SK-N-SH (cell line): Measurements from ENCODE around the gene PSTK. TPM values are rescaled to one million over a fixed set of nuclear protein-coding genes. Genes with fewer than 3 reads are reported as not detected.

Experiments
- CTCF ChIA-PET: fragments of 300-600, 350-600 bp; formaldehyde crosslinking; extraction: SDS; loops from one replicate; lab custom pipeline; 2021; lab: Yijun Ruan, JAX
- POLR2A ChIA-PET: fragments of 350-600 bp; sonication (Branson Sonifier 250); formaldehyde crosslinking; extraction: SDS; loops from one replicate; lab custom pipeline; 2020; ENCODE audit warnings: antibody characterized with exemption, inconsistent platforms; lab: Yijun Ruan, JAX
- DNase-seq: peaks from one replicate; pipeline ENCODE4 v3.0.0; 2012
- H2AFZ ChIP-seq: fragments of 200-600 bp; sonication (generic); 2 replicates; pipeline ENCODE4 v1.8.1; 2016; ENCODE audit warnings: antibody characterized with exemption, mild to moderate bottlenecking, low read depth
- H3F3A ChIP-seq: fragments of 200-600 bp; sonication (generic); replicated peaks from 2 replicates; pipeline ENCODE3; 2016; ENCODE audit warnings: antibody characterized with exemption, mild to moderate bottlenecking; ENCODE audit not compliant: insufficient read depth
- H3K27ac ChIP-seq, 2 experiments: fragments of 200-500 bp in 1 of 2; fragments of 200-600 bp in 1 of 2; sonication (Bioruptor generic) in 1 of 2; sonication (generic), shearing (Covaris generic) in 1 of 2; 2 replicates each; pipeline versions ENCODE4 v1.5.1 to v1.6.1; 2014 to 2016; ENCODE audit warnings: low read depth in 2 of 2, inconsistent platforms in 1 of 2, low read length in 1 of 2, mild to moderate bottlenecking in 1 of 2, mixed read lengths in 1 of 2
- H3K27me3 ChIP-seq: fragments of 200-600 bp; sonication (generic), shearing (Covaris generic); 2 replicates; pipeline ENCODE4 v1.6.1; 2016; ENCODE audit warnings: mixed run types; ENCODE audit not compliant: insufficient read depth
- H3K36me3 ChIP-seq, 2 experiments: fragments of 200-500 bp in 1 of 2; fragments of 200-600 bp in 1 of 2; sonication (Bioruptor generic) in 1 of 2; sonication (generic) in 1 of 2; replicated peaks in 1 of 2; 2 replicates each; pipeline versions ENCODE3 to v1.5.1; 2014 to 2016; ENCODE audit warnings: low read length in 1 of 2, mild to moderate bottlenecking in 1 of 2; ENCODE audit not compliant: insufficient read depth in 2 of 2, control insufficient read depth in 1 of 2
- H3K4me1 ChIP-seq, 2 experiments: fragments of 200-500 bp in 1 of 2; fragments of 200-600 bp in 1 of 2; sonication (Bioruptor generic) in 1 of 2; sonication (generic), shearing (Covaris generic) in 1 of 2; 2 replicates each; pipeline versions ENCODE4 v1.5.1 to v1.6.1; 2014 to 2016; ENCODE audit warnings: low read depth in 1 of 2, low read length in 1 of 2, mixed run types in 1 of 2; ENCODE audit not compliant: insufficient read depth in 2 of 2, control insufficient read depth in 1 of 2
- H3K4me2 ChIP-seq: fragments of 200-600 bp; sonication (generic), shearing (Covaris generic); 2 replicates; pipeline ENCODE4 v1.6.1; 2017; ENCODE audit warnings: mixed run types
- H3K4me3 ChIP-seq, 2 experiments: fragments of 200-500 bp in 1 of 2; fragments of 200-600 bp in 1 of 2; sonication (Bioruptor generic) in 1 of 2; sonication (generic), shearing (Covaris generic) in 1 of 2; 2 replicates each; pipeline versions ENCODE4 v1.5.1 to v1.8.1; 2014 to 2016; ENCODE audit warnings: low read depth in 2 of 2, inconsistent platforms in 1 of 2, low read length in 1 of 2, mild to moderate bottlenecking in 1 of 2, mixed read lengths in 1 of 2, moderate library complexity in 1 of 2
- H3K79me2 ChIP-seq: fragments of 200-600 bp; sonication (generic); 2 replicates; pipeline ENCODE4 v1.8.1; 2017; ENCODE audit warnings: mild to moderate bottlenecking; ENCODE audit not compliant: insufficient read depth
- H3K9ac ChIP-seq: fragments of 200-600 bp; sonication (generic); 2 replicates; pipeline ENCODE4 v1.6.1; 2017; ENCODE audit warnings: mixed run types
- H3K9me2 ChIP-seq: fragments of 200-600 bp; sonication (generic); 2 replicates; pipeline ENCODE4 v1.6.1; 2017; ENCODE audit warnings: mixed run types
- H3K9me3 ChIP-seq: fragments of 200-600 bp; sonication (generic); 2 replicates; pipeline ENCODE4 v1.6.1; 2017; ENCODE audit warnings: mixed run types, mild to moderate bottlenecking, moderate library complexity
- H4K20me1 ChIP-seq: fragments of 200-600 bp; sonication (generic); 2 replicates; pipeline ENCODE4 v1.6.1; 2017; ENCODE audit warnings: mild to moderate bottlenecking, mixed run types; ENCODE audit not compliant: insufficient read depth
- CTCF ChIP-seq: fragments of 200-600 bp; sonication (generic); IDR thresholded peaks from 2 replicates; pipeline ENCODE4 v1.6.1; 2017; ENCODE audit warnings: antibody characterized with exemption, mild to moderate bottlenecking, moderate library complexity
- ELF1 ChIP-seq: IDR thresholded peaks from 2 replicates; pipeline ENCODE4 v1.4.0; 2012
- EP300 ChIP-seq, 2 experiments: IDR thresholded peaks; 2 replicates each; pipeline versions ENCODE4 v1.4.0 to v1.6.1; 2012; ENCODE audit warnings: borderline replicate concordance in 1 of 2, low read depth in 1 of 2, low read length in 1 of 2
- FOXJ3 ChIP-seq: sonication (generic); formaldehyde crosslinking; IDR thresholded peaks from 2 replicates; pipeline ENCODE4 v1.5.1; 2020; ENCODE audit warnings: mild to moderate bottlenecking, missing genetic modification reagents
- IRF3 ChIP-seq: fragments of 150-350 bp; IDR thresholded peaks from 2 replicates; pipeline ENCODE4 v1.6.1; 2016; ENCODE audit warnings: mild to moderate bottlenecking, low read depth, low read length
- JUND ChIP-seq: IDR thresholded peaks from 2 replicates; pipeline ENCODE4 v1.4.0; 2012
- MXI1 ChIP-seq: IDR thresholded peaks from 2 replicates; pipeline ENCODE4 v1.6.1; 2012; ENCODE audit warnings: mild to moderate bottlenecking, low read depth, low read length, improper control_type of control experiment
- NRF1 ChIP-seq: IDR thresholded peaks from 2 replicates; pipeline ENCODE4 v1.6.1; 2012; ENCODE audit warnings: low read depth, mild to moderate bottlenecking, low read length
- PBX3 ChIP-seq: IDR thresholded peaks from 2 replicates; pipeline ENCODE4; 2012
- RAD21 ChIP-seq: IDR thresholded peaks from 2 replicates; pipeline ENCODE4 v1.6.1; 2012; ENCODE audit warnings: mild to moderate bottlenecking, low read length
- RXRA ChIP-seq: IDR thresholded peaks from 2 replicates; pipeline ENCODE4 v1.4.0; 2012; ENCODE audit warnings: low read depth, mild to moderate bottlenecking, borderline replicate concordance
- SIN3A ChIP-seq: IDR thresholded peaks from 2 replicates; pipeline ENCODE4 v1.6.1; 2012; ENCODE audit warnings: low read depth, mild to moderate bottlenecking, low read length, moderate library complexity, borderline replicate concordance
- TAF1 ChIP-seq: IDR thresholded peaks from 2 replicates; pipeline ENCODE4 v1.6.1; 2012; ENCODE audit warnings: low read depth, mild to moderate bottlenecking, low read length, moderate library complexity, borderline replicate concordance
- TEAD4 ChIP-seq: IDR thresholded peaks from 2 replicates; pipeline ENCODE4 v1.4.0; 2012; ENCODE audit warnings: mild to moderate bottlenecking, borderline replicate concordance; ENCODE audit not compliant: insufficient read depth
- USF1 ChIP-seq: IDR thresholded peaks from 2 replicates; pipeline ENCODE4 v1.4.0; 2012; ENCODE audit warnings: low read depth, borderline replicate concordance
- WGBS: methylation state at CpG from one replicate; pipeline ENCODE4 v1.1.6; 2017; ENCODE audit warnings: low lambda C conversion rate; 5-methylcytosine and 5-hydroxymethylcytosine counted together
- polyA plus RNA-seq, 3 experiments: library from polyadenylated mRNA; depleted of rRNA; stranded (reverse); fragments of >200 nt; gene quantifications; 2 replicates each; pipeline ENCODE4 v1.2.3, GENCODE V29; 2012
- TF ChIP-seq, protein P1 (sequence below): IDR thresholded peaks from 2 replicates; pipeline ENCODE4 v1.4.0; 2012; ENCODE audit warnings: low read depth, borderline replicate concordance

Gene PSTK
- polyA plus RNA-seq, 1 of the 3 experiments (the other 2 are of a cell fraction) = 8.4 TPM

DNA sequence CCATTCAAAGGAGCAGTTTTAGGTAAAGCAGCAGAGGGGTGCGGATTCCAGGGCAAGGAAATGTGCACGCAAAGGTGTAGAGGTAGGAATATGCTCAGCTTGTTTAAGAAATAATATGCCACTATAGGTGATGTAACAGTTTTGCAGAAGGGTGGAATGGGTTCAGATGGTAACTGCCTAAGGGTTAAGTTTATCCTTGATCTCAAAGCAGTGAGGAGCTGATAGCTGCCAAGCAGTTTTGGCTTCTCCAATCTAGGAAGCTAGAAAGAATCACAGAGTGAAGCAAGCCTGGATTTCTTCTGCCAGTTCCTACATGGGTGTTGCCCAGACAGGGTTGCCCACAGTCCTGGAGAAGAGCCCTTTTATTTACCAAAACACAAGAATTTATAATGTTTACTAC is 34.6 kb downstream of the PSTK start:
- Histone ChIP-seq H3K36me3 (no peaks in the 10 kb centered on the region), H3K27me3 (no peaks in the 10 kb centered on the region), H3F3A (no peaks in the 10 kb centered on the region), H3K9me3 (no peaks in the 10 kb centered on the region), H3K4me2 (no peak overlapping the region), H3K9me2 (no peaks in the 10 kb centered on the region), H3K4me1 (no peaks in the 10 kb centered on the region; a peak in 1 of 4 replicates), H2AFZ (no peak overlapping the region), H3K9ac (no peak overlapping the region), H4K20me1 (no peaks in the 10 kb centered on the region), H3K4me3 (no peak overlapping the region), H3K27ac (no peak overlapping the region), H3K79me2 (no peaks in the 10 kb centered on the region; the same call in 1 of the 2 replicates)
- ChIA-PET POLR2A (no interaction called here), CTCF (interaction anchor here (1.1 to 1.3 kb wide), 3 partner anchors 23 to 32 kb away, joined by 3 to 9 read pairs (median 3); no protein-coding TSS in a partner anchor)
- TF ChIP-seq, protein P1, sequence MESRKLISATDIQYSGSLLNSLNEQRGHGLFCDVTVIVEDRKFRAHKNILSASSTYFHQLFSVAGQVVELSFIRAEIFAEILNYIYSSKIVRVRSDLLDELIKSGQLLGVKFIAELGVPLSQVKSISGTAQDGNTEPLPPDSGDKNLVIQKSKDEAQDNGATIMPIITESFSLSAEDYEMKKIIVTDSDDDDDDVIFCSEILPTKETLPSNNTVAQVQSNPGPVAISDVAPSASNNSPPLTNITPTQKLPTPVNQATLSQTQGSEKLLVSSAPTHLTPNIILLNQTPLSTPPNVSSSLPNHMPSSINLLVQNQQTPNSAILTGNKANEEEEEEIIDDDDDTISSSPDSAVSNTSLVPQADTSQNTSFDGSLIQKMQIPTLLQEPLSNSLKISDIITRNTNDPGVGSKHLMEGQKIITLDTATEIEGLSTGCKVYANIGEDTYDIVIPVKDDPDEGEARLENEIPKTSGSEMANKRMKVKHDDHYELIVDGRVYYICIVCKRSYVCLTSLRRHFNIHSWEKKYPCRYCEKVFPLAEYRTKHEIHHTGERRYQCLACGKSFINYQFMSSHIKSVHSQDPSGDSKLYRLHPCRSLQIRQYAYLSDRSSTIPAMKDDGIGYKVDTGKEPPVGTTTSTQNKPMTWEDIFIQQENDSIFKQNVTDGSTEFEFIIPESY = no peak
- TF ChIP-seq IRF3 (no peak), JUND (no peak), EP300 (IDR thresholded peaks at IDR 0.05; ENCODE audit: borderline replicate concordance in 1 of 2, low read depth in 1 of 2, low read length in 1 of 2) (no peak), FOXJ3 (CRISPR knock-in tag) (no peak), TAF1 (no peak), SIN3A (no peak)
- 94% methylated on average over 2 of the region's 2 CpGs for WGBS
- DNase-seq = no peak

GRCh38 chr10:123016228-123016627 is 36.0 kb downstream of the PSTK start:
- H3K9me3 ChIP-seq = no peaks in the 10 kb centered on the region
- 96% methylated on average over 4 of the region's 4 CpGs for WGBS
- H3K9me2 ChIP-seq = no peaks in the 10 kb centered on the region
- H3K36me3 ChIP-seq = no peaks in the 10 kb centered on the region
- no peak for TF ChIP-seq ELF1
- no peak for TF ChIP-seq CTCF
- no peak for TF ChIP-seq USF1
- no peak for TF ChIP-seq TEAD4
- no peak for TF ChIP-seq RAD21
- TF ChIP-seq NRF1 = no peak
- TF ChIP-seq MXI1 = no peak
- no peak for TF ChIP-seq EP300 (IDR thresholded peaks at IDR 0.05; ENCODE audit: borderline replicate concordance in 1 of 2, low read depth in 1 of 2, low read length in 1 of 2)
- no peak for TF ChIP-seq RXRA
- TF ChIP-seq PBX3 = no peak
- no peak for DNase-seq
- no peak overlapping the region for H3K27ac ChIP-seq
- CTCF ChIA-PET = interaction anchor here (0.9 to 2.0 kb wide), 4 partner anchors 27 to 471 kb away, joined by 3 to 6 read pairs (median 4); no protein-coding TSS in a partner anchor
- H3K4me1 ChIP-seq = no peaks in the 10 kb centered on the region
- POLR2A ChIA-PET = no interaction called here
- no peak overlapping the region for H3K9ac ChIP-seq
- H3K4me2 ChIP-seq = no peak overlapping the region
- H4K20me1 ChIP-seq = no peaks in the 10 kb centered on the region
- no peak overlapping the region for H3K4me3 ChIP-seq
- no peaks in the 10 kb centered on the region for H3F3A ChIP-seq
- H3K79me2 ChIP-seq = no peaks in the 10 kb centered on the region
- no peak overlapping the region for H2AFZ ChIP-seq
- no peaks in the 10 kb centered on the region for H3K27me3 ChIP-seq
